ENCODE measurements around the gene POLR3A. TPM values are rescaled to one million over a fixed set of nuclear protein-coding genes. Genes with fewer than 3 reads are reported as not detected.
A peak's percentile ranks its signal among the peaks of the same experiment; 100 is the strongest.

Gene POLR3A
- total RNA-seq, 1 donor from 2014 or later = 13.7 TPM

DNA sequence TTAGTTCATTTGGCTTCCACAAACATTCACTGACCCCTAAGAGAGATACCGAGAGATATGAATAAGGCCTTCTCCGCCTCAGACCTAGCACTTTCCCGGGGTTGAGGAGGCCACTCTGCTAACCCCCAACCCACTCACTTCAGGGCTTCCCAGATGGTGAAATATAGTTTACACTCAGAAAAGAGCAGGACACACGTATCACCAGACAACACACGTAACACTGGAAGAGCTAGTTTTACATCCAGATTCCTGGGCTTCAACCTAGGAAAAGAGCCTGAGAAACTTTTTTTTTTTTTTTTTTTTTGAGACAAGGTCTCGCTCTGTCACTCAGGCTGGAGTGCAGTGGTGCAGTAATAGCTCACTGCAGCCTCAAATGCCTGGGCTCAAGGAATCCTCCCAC is 87.5 kb downstream of the POLR3A start:
- H3K4me3 ChIP-seq = no peak overlapping the region
- no peak overlapping the region for H3K27ac ChIP-seq
- H3K9me3 ChIP-seq = no peaks in the 10 kb centered on the region
- no peak for DNase-seq
- intact Hi-C loops (cut with DNase I) = no loop called here
- no peaks in the 10 kb centered on the region for H3K27me3 ChIP-seq
- TF ChIP-seq, protein P1, sequence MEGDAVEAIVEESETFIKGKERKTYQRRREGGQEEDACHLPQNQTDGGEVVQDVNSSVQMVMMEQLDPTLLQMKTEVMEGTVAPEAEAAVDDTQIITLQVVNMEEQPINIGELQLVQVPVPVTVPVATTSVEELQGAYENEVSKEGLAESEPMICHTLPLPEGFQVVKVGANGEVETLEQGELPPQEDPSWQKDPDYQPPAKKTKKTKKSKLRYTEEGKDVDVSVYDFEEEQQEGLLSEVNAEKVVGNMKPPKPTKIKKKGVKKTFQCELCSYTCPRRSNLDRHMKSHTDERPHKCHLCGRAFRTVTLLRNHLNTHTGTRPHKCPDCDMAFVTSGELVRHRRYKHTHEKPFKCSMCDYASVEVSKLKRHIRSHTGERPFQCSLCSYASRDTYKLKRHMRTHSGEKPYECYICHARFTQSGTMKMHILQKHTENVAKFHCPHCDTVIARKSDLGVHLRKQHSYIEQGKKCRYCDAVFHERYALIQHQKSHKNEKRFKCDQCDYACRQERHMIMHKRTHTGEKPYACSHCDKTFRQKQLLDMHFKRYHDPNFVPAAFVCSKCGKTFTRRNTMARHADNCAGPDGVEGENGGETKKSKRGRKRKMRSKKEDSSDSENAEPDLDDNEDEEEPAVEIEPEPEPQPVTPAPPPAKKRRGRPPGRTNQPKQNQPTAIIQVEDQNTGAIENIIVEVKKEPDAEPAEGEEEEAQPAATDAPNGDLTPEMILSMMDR (IDR thresholded peaks at IDR 0.05) = no peak
- no peaks in the 10 kb centered on the region for H3K4me1 ChIP-seq
- no peaks in the 10 kb centered on the region for H3K36me3 ChIP-seq
- no peak for ATAC-seq

DNA sequence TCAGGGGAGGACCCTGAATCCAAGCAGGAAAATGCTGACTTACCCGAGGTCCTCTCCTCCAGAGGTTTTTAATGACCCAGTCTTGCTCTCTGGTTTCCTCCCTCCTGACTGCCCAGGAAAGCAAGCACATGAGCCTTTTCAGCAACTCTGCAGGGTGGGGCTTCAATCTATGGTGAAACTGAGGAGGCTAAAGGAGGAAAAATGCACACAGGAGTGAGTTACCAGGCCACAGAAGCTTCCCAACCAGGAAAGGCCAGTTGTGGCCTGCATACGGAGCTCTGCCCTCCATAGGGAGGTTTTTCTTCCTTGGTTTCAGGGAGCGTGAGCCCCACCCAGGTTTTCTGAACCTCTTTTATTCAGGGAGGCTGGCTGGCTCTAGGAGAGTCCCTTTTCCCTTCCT is 88.7 kb downstream of the POLR3A start:
- intact Hi-C loops (cut with DNase I) = no loop called here
- ATAC-seq (no peak), DNase-seq (no peak)
- Histone ChIP-seq H3K4me1 (no peaks in the 10 kb centered on the region), H3K9me3 (no peaks in the 10 kb centered on the region), H3K27ac (no peak overlapping the region), H3K27me3 (no peaks in the 10 kb centered on the region), H3K4me3 (no peak overlapping the region), H3K36me3 (no peaks in the 10 kb centered on the region)
- TF ChIP-seq, protein P1 (IDR thresholded peaks at IDR 0.05) = no peak

- TF ChIP-seq, protein P1 (IDR thresholded peaks at IDR 0.05) = no peak
- H3K36me3 ChIP-seq = no peaks in the 10 kb centered on the region
- H3K4me1 ChIP-seq = no peaks in the 10 kb centered on the region
- intact Hi-C loops (cut with DNase I) = no loop called here
- H3K9me3 ChIP-seq = no peaks in the 10 kb centered on the region
- H3K27me3 ChIP-seq = no peaks in the 10 kb centered on the region
- no peak for DNase-seq
- ATAC-seq = no peak
- no peak overlapping the region for H3K4me3 ChIP-seq
- H3K27ac ChIP-seq = no peak overlapping the region
Observed at GRCh38 chr10:77940225-77940624, 89.1 kb downstream of the POLR3A start.

DNA sequence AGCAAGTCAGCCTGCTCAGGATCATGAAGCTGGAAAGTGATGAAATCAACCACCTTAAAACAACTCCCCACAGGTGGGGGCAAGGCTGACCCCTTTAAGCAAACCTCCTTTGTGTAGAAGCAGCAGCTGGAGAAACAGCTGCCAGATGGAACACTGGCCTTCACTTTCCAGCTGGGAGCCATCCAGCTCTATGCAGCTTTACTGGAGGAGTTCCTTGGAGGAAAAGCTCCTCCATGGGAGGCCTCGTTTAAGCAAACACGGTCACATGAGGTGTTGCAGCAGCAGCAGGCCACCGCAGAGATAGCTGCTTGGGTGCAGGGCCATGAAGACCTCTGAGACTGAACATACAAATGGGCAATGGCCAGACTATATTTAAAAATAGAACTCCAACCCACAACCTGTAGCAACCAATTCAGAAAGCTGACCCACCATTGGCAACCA is 89.7 kb downstream of the POLR3A start:
- no peak for DNase-seq
- no peaks in the 10 kb centered on the region for H3K4me1 ChIP-seq
- intact Hi-C loops (cut with DNase I) = no loop called here
- TF ChIP-seq, protein P1 (IDR thresholded peaks at IDR 0.05) = no peak
- no peaks in the 10 kb centered on the region for H3K36me3 ChIP-seq
- H3K4me3 ChIP-seq = no peak overlapping the region
- H3K9me3 ChIP-seq = no peaks in the 10 kb centered on the region
- peak; percentile 21 for ATAC-seq
- H3K27ac ChIP-seq = no peak overlapping the region
- no peaks in the 10 kb centered on the region for H3K27me3 ChIP-seq

DNA sequence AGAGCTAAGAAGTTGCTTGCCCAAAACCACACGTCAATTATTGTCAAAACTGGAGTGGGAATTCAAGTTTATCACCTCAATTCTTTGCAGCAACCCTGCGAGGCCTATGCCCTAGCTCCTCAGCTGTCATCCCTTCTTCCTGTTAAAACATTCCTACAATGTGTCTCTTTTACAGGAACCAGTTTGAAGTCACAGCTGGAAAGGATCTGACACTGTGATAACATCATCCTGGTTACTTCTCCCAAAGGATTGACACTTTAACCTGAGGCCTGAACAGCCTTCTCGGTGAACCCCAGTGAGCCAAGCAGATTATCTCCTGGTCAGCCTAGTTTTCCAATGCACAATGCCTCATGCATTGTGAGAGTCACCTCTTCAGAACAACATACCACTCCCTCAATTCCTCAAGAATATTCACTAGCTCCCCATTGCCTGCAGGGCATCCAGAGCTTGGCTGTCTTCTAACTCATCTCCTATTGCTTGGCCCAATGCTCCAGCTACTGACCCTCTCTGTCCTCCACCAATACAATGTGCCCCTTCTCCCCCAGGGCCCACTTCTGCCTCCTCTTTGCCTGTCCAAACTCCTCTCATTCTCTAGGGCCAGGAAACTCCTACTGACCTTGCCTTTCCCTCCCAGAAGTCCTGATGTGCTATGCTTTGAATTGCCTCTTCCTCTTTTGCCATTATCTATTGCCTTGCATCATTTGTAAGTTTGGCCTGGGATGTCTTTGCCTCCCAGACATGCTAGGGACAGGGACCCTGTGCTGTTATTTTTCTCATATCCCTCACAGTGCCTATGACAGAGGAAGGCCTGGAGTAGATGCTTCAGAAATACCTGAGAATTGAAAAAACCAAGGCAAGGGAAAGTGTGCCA is 92.4 kb downstream of the POLR3A start:
- DNase-seq = no peak
- H3K27me3 ChIP-seq = no peaks in the 10 kb centered on the region
- H3K4me1 ChIP-seq = no peaks in the 10 kb centered on the region
- no peak overlapping the region for H3K4me3 ChIP-seq
- no peaks in the 10 kb centered on the region for H3K9me3 ChIP-seq
- TF ChIP-seq, protein P1 (IDR thresholded peaks at IDR 0.05) = no peak
- no peak overlapping the region for H3K27ac ChIP-seq
- no peak for ATAC-seq
- intact Hi-C loops (cut with DNase I) = no loop called here
- H3K36me3 ChIP-seq = no peaks in the 10 kb centered on the region
